HG03457 (cell line): Measurements from ENCODE around the gene REEP1.

Source experiments
- ATAC-seq: cut with Tn5 transposase; IDR thresholded peaks from one replicate; pipeline ENCODE4 v1.9.1; 2021; ENCODE audit warnings: moderate number of reproducible peaks; ENCODE audit not compliant: unreplicated experiment

REEP1 gene, protein sequence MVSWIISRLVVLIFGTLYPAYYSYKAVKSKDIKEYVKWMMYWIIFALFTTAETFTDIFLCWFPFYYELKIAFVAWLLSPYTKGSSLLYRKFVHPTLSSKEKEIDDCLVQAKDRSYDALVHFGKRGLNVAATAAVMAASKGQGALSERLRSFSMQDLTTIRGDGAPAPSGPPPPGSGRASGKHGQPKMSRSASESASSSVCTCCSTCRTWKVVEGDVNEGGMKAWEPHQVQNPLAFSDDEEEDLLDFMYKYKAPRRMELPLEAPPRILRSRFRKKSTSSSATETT

DNA sequence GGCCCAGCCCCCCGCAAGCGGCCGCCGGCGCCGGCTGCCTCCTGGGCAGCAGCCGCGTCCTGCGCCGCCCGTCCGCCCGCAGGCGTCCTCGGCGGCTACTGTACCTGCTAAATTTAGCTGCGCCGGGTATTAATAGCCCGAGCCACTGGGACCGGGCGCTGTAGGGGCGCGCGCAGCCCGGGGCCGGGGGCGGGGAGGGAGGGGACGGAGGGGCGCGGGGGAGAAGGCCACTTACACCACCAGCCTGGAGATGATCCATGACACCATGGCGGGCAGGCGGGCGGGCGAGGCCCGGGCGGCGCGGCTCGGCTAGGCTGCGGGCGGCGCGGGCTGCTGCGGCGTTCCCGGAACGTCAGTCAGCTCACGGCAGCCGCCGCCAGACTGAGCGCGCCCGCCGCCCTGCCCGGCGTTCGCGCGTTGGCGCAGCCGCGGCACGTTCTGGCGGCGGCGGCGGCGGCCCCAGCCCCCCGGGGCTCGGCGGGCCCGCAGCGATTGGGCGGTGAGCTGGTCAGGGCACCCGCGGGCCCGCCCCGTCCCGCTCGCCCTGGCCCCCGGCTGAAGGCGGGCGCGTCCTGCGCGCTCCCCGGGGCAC is at the start of gene REEP1:
Gene REEP1 (minus strand): TSS at position 383 of the 592 bp plus-strand sequence. CDS start 116 bp downstream, at position 267.
- no peak for ATAC-seq

DNA sequence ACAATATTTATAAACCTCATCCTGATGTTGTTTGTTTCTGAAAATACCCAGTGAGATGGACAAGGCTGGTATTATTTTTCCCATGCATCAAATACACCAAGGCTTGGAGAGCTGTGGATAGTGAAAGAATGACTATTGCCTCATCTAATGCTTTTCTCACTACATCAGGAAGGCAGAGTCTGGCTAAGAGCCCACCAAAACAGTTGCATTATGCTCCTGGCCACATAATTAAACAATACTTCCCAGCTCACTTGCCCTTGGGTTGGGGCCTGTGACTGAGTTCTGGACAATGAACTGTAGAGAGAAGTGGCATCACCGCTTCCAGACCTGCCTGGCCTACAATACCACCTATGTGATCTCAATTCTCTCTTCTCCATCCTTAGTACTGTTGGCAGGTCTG is 46.4 kb upstream of the REEP1 start:
- ATAC-seq: no peak

DNA sequence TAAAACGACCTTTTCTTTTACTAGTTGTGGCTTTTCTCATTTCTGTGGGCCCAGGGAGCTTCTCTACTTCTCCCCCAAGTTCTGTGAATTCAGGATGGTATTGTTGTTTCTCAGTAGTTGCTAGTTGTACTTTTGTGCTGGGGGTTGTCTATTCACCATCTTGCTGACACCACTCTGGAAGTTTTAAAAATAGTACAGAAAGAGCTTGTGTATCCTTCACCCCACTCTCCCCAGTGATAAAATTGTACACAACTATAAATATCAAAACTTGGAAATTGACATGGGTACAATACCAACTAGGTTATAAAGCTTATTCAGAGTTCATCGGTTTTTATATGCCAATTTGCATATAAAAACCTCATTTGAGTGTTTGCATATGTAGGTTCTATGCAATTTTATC is 45.3 kb upstream of the REEP1 start:
- no peak for ATAC-seq

DNA sequence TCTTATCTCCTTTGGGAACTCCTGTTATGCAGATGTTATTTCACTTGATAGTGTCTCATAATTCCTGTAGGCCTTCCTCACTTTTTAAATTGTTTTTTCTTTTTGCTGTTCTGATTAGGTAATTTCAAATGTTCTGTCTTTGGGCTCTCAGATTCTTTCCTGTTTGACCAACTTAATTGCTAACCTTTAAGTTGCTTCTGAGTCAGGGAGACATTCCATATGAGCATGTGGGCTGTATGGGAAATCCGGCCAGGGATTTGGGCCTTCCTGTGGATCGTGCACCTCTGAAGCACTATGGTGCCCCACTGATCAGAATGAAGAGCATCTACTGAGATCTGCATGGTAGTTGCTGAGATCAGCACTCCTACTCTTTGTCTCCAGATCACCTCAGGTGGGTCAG is 44.7 kb upstream of the REEP1 start:
- no peak for ATAC-seq

DNA sequence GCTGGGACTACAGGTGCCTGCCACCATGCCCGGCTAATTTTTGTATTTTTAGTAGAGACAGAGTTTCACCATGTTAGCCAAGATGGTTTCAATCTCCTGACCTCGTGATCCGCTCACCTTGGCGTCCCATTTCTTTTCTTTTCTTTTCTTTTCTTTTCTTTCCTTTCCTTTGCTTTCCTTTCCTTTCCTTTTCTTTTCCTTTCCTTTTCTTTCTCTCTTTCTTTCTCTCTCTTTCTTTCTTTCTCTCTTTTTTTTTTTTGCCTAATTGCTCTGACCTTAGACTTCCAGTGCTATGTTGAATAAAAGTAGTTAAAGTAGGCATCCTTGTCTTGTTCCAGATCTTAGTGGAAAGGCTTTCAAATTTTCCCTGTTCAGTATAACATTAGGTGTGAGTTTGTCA is 41.0 kb upstream of the REEP1 start:
- ATAC-seq: no peak

DNA sequence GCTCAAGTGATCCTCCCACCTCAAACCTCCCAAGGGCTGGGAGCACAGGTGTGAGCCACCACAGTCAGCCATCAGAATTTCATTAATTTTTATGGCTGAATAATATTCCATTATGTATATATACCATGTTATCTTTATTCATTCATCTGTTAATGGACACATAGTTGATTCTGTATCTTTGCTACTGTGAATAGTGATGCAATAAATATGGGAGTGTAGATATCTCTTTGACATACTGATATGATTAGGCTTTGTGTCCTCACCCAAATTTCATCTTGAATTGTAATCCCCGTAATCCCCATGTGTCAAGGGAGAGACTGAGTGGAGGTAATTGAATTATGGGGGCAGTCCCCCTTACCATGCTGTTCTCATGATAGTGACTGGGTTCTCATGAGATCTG is 38.2 kb upstream of the REEP1 start:
- no peak for ATAC-seq

DNA sequence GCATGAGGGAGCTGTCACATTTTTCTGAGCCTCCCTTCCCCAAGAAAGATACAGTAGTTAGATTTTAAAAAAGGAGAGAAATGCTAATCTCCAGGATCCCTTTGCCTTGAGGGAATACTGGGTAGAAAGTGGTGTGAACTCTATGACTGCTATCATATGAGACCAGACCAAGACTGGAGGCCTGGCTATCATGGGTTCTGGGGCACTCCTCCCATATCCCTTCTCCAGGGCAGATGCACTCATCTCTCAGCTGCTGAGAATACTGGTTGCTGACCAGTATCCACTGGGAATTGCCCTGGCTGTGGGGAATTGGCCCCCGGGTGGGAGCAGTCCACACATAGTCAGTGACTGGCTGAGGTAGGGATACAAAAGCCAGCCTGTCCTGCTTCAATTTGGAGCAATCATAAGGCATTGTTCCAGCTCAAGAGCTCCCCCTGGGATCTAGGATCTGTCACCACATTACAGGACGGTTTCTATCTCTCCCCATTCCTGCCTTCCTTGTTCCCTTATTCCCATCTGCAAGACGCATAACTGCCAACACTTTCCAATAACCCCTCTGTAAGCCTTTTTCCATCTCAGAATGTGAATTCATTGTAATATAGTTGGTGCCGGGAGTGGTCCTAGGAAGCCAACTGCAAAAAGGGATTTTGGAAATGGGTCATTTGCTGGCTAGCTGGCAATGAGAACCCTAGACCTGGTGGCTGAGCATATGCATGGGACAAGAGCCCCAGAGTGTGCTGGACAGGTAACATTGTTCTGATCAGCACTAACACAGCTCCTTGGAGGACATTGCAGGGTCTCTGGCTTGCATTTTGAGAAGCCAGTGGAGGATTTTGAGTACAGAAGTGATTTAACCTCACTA is 35.4 kb upstream of the REEP1 start:
- ATAC-seq: no peak

DNA sequence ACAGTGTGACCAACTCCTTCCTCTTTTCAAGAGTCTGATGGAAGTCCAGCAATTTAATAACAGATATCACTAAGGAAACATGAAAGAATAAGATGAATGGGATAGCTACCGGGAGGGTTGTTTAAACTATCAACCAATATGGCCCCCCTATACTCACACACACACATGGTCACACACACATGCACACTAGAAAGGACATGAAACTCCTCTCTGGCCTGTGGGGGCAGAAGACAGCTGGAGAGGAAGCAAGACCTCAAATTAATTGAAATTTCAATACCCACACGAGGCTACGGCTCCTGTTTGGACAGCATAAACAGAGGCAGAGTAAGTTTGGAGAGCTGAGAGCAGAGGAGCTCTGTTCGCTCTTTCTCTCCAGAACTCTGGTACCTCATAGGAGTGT is 34.7 kb upstream of the REEP1 start:
- no peak for ATAC-seq

DNA sequence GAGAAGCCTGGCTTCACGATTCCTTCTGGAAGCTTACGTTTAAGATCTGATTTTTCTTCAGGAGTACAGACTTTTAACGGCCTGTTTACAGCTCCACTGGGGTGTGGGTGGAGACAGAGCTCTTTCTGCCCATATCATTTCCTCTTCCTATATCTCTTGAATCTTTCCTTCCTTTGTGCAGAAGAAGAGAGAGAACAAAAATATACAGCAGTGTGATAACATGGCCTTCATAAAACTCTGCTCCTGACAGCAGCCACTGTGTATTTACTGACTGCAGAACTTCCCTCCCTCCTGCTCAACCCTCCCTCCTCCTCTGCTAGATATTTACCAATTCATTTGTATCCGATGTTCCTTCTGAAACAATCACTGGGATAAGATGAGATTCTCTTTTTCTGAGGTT is 34.1 kb upstream of the REEP1 start:
- no peak for ATAC-seq

DNA sequence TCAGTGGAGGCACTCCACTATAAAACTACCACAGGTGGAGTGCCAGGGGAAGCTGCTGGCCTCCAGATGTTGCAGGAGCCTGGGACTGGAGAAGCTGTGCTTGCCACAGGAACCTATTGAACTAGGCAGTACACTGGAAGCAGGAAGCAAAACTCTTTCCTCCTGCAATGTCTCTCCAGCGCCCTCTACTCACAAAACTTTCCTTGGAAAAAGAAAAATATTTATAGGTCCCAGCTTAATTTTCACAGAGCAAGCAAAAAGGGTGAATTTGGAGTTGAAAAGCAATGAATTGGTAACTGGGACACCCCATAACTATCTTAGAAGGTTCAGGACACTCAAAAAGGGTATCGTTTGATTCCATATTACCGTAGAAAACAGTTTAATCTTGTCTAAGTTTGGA is 33.2 kb upstream of the REEP1 start:
- ATAC-seq: no peak

DNA sequence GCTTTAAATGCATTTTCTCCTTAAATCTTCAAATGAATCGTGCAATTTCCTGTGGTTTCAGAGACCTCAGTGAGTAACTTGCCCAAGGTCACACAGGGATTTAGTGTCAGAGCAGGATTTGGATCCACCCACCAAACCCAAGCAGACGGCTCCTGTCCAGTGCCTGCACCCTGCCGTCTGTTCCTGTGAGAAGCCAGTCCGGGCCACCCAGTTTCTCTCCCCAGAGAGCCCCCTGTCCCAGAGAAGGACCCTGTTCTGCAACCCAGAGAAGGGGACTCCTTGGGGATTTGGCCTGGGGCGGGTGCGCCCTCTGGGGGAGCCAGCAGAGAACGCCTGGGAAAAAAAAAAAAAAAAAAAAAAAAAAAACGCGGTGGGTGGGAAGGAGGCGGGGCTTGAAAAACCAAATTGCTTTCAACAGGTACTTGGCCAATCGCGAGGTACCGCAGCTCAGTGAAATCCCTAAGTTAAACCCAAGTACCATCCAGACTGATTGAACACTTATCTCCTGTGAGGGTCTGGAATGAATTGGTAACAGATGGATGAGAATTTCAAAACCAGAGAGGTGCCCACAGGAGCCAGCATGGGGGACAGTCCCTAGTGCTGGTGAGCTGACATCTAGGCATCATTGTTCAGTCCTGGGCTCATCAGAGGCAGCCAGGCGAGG is 30.9 kb upstream of the REEP1 start:
- no peak for ATAC-seq

DNA sequence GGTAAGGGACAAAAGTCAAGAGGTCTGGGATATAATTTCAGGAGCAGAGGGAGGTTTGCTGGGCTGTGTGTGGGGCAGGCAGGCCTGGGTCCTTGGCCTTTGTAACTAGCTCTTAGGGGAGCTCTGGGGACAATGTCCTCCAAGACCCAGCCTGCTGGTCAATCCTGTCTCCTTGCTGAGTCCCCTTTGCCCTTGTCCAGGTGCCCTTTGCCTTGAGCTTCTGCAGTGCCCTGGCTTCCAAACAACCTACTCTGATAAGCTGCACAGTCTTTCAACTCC is 30.0 kb upstream of the REEP1 start:
- ATAC-seq: no peak

DNA sequence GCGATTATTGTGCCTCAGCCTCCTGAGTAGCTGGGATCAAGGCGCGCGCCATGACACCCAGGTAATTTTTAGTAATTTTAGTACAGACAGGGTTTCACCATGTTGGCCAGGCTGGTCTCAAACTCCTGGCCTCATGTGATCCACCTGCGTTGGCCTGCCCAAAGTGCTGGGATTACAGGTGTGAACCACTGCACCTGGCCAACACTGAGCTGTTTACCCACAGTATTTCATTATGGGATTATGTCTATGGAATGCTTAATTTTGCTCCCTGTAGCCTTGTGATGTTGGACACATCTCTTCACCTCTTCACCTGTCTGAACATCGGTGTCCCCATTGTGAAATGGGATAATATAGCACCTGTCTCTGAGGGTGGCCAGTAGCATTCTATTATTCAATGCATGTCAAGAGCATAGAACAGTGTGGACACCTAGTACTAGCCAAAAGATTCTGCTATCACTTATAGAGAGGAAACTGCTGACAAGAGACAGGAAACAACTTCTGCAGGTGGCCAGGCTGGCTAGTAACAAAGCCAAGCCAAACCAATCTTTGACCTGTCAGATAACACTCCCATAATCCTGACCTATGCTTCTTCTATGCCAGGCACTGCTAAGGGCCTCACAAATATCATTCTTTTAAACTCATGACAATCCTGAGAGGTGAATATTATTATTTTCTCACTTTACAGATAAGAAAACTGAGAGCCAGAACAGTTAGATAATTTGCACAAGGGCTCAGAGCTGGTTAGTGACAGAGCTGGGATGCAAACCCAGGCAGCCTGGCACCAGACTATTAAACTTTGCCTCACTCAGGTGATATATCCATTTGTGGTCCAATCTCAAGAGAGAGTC is 29.4 kb upstream of the REEP1 start:
- no peak for ATAC-seq

DNA sequence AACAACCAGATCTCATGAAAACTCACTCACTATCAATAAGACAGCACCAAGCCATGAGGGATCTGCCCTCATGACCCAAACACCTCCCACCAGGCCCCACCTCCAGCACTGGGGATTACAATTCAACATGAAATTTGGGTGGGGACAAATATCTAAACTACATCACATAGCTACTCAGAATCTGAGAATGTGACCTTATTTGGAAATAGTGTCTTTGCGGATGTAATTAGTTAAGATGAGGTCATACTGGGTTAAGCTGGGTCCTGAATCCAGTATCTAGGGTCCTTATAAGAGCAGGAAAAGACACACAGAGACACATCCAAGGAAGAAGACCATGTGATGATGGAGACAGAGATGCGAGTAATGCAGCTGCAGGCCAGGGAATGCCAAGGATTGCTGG is 27.5 kb upstream of the REEP1 start:
- no peak for ATAC-seq

DNA sequence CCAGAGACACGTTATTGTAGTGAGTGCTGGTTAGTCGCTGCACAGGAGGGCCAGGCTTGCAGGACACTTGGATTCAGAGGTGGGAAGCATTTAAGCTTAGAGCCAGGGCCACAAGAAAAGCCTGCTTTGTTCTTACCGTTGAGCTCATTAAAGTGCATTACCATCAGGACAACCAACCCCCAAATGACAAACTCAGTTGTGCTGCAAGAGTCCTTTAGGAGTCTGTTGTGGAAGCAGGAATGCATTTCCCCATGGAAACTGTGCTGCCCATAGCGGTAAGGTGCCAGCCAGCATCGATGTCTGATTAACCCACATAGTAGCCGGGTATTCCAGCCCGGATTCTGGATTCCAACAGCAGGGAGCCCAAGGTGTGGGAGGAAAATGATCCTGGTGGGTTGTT is 23.4 kb upstream of the REEP1 start:
- no peak for ATAC-seq

DNA sequence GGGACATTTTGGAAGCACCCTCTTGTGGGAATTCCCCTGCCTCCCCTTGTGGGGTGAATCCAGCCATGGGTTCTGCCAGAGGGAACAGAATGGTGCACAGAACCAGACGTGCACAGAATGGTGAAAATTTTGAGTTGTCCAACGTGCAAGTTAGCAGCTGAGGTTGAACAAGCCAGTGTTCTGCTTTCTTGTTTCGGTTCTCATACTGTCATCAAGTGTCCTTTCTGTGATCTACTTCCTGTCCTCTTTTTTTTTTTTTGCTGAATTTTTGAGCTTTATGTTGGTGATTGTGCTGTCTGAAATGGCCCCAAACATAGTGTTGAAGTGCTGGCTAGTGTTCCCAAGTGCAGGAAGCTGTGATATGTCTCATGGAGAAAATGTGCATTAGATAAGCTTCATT is 21.5 kb upstream of the REEP1 start:
- ATAC-seq: peak; percentile 63

DNA sequence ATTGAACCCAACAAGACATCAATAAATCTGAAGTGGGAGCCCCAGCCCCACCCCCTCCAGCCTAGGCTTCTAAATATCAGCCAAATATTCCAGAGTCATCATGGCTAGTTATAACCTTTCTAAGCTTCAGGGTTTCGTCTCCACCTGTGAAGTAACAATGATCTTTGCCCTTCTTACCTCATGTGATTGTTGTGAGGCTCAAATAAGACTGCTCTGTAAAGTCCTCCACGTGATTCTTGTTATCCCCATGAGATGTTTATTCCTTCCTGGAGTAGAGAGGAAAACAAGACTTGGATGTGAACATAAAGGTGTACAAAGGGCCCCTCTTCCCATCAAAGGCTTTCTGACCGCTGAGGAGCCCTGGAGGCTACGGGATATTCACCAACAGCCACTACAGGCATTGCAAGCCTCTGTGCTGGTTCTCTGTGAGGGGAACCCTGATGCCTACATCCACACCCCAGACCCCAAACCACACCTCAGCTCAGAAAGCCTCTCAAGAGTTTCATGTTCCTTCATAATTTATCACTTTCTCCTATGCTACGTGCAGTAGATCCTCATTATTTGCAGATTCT is 20.1 kb upstream of the REEP1 start:
- ATAC-seq: no peak

DNA sequence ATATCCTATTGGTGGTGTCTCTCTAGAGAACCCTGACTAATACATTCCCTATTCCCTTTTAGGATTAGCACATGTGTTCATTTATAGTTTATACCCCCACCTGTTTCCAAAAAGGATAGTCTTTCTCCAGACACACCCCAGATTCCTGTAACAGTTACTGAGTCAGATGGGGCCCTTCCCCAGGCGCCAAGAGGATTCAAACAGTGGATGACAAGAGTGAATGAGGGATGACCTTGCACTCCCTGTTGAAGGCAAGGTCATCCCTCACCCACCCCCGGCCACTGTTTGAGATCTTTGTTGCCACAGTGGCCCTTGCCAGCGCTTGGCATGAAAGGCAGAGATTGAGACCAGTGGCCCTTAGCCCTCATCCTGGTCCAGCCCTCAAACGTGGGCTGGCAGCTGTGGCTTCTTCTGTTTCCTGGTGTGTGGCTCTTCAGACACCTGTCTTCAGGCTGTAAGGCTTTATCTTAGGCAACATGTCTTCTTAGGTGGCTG is 15.3 kb upstream of the REEP1 start:
- no peak for ATAC-seq

DNA sequence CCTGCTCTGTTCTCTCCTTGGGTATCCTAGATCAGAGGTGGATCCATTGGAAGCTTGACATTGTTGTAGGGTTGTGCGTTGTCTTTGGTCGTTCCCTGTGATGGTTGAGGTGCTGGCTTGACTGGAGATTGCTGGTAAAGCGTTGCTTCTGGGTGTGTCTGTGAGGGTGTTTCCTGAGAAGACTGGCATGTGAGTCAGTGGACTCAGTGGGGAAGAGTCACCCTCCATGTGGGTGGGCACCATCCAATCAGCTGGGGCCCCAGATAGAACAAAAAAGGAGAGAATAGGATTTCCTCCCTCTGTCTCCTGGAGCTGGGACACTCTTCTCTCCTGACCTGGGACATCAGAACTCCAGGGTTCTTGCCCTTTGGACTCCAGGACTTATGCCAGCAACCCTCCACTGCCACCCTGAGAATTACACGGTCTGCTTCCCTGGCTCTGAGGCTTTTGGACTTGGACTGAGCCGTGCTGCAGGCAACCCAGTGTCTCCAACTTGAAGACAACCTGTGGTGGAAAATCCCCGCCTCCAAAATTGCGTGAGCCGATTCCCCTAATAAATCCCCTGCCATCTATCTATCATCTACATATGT is 14.8 kb upstream of the REEP1 start:
- no peak for ATAC-seq

DNA sequence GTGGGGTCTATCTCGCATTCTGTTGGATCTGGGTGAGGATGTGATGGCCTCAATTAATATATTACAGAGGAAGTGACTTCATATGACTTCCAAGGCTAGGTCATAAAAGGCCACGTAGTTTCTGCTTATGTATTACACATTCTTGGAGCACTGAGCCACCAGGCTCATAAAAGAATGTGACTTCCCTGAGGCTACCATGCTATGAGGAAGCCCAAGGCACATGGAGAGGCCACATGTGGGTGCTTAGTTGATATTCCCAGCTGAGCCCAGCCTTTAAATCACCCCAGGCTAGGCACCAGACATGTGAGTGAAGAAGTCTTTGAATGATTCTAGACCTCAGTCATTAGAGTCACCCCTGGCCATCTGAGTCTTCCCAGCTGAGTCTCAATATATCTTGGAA is 13.3 kb upstream of the REEP1 start:
- no peak for ATAC-seq
